Measurements from ENCODE around the gene DPP6. TPM values are rescaled to one million over a fixed set of nuclear protein-coding genes. Genes with fewer than 3 reads are reported as not detected.

The DPP6 gene
- total and polyA plus RNA-seq, 2 of the 8 experiments (the other 6 are each of a cell fraction or from before 2014, with no cell fraction given): 4.7 to 6.8 TPM

GRCh38 chr7:154429666-154430404 lies 377.6 kb downstream of the DPP6 start (continued):
- TF ChIP-seq ATF3 (IDR thresholded peaks at IDR 0.05; ENCODE audit: insufficient read depth, low read depth, low read length) (no peak), POU5F1 (IDR thresholded peaks at IDR 0.05; ENCODE audit: low read depth, low read length) (no peak)
